ENCODE results near the gene TSPAN14. TPM values are rescaled to one million over a fixed set of nuclear protein-coding genes. Genes with fewer than 3 reads are reported as not detected.

Gene TSPAN14
- total RNA-seq, 1 experiment from 2014 or later = 116 TPM

DNA sequence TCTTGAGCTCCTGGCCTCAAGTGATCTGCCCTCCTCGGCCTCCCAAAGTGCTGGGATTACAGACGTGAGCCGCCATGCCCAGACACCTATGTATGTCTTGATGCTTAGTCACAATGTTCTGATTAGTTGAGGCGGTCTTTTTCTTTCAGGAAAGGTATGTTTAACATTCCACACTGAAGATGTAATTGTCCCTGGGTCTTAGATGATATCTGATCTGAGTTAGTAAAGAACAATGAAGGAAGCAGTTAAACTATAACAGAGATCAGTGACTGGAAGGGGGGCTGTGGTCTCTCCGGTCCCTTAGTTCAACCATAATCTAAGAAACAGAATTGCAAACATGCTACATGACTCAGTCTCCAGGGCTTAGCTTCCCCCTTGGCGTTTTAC lies 52.1 kb downstream of the TSPAN14 start:
- CTCF ChIA-PET = interaction anchor here (0.6 to 5.9 kb wide), 21 partner anchors 15 to 292 kb away, joined by 3 to 122 read pairs (median 4); partner anchors contain the start of genes PRXL2A and TSPAN14
- TF ChIP-seq, protein P1, sequence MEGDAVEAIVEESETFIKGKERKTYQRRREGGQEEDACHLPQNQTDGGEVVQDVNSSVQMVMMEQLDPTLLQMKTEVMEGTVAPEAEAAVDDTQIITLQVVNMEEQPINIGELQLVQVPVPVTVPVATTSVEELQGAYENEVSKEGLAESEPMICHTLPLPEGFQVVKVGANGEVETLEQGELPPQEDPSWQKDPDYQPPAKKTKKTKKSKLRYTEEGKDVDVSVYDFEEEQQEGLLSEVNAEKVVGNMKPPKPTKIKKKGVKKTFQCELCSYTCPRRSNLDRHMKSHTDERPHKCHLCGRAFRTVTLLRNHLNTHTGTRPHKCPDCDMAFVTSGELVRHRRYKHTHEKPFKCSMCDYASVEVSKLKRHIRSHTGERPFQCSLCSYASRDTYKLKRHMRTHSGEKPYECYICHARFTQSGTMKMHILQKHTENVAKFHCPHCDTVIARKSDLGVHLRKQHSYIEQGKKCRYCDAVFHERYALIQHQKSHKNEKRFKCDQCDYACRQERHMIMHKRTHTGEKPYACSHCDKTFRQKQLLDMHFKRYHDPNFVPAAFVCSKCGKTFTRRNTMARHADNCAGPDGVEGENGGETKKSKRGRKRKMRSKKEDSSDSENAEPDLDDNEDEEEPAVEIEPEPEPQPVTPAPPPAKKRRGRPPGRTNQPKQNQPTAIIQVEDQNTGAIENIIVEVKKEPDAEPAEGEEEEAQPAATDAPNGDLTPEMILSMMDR (IDR thresholded peaks at IDR 0.05; ENCODE audit: unreplicated experiment) = no peak
- H3K27me3 Mint-ChIP-seq (ENCODE audit: unreplicated experiment) = no peaks in the 10 kb centered on the region
- no peaks in the 10 kb centered on the region for H3K9me3 Mint-ChIP-seq (ENCODE audit: low read depth, unreplicated experiment)
- peak overlapping the region; percentile 90 for H3K27ac Mint-ChIP-seq (ENCODE audit: unreplicated experiment)
- peak overlapping the region; percentile 25 for H3K4me3 Mint-ChIP-seq (ENCODE audit: low read depth, unreplicated experiment)
- BruUV-seq (replicated peaks) = no TSS peak
- DNase-seq = peak; percentile 60
- peaks cover 99% of the 10 kb centered on the region for H3K4me1 Mint-ChIP-seq (ENCODE audit: low read depth, unreplicated experiment)
- intact Hi-C loops (cut with micrococcal nuclease; ENCODE audit: unreplicated experiment) = loop anchor here (2.0 to 5.0 kb wide), 2 partner anchors 45 to 124 kb away; no protein-coding TSS in a partner anchor
- H3K36me3 Mint-ChIP-seq (ENCODE audit: insufficient read depth, unreplicated experiment) = peaks cover 61% of the 10 kb centered on the region

DNA sequence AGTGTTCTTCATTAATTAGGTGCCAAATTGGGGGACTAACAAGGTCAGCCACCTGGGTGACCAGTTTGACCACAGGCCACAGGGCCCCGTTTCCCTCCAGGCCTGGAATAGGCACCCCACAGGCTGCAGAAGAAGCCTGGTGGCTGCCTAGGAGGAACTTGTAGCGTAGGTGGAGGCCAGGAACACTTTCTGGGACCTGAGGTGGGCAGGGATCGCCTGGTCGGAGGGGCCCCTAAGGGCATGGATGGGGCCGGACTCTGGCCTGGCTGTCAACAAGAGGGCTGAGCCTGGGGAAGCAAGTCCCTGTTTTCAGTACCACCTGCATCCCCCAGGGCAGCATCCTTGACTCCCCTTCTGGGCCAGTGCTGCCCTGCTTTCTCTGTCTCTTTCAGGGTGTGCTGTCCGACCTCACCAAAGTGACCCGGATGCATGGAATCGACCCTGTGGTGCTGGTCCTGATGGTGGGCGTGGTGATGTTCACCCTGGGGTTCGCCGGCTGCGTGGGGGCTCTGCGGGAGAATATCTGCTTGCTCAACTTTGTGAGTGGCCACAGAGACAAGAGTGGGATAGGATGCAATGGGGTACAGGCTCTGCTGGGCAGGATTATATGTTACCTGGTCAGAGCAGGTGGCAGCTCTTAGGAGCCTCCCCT lies 52.9 kb downstream of the TSPAN14 start:
- H3K4me1 Mint-ChIP-seq (ENCODE audit: low read depth, unreplicated experiment) = peaks cover 99% of the 10 kb centered on the region
- CTCF ChIA-PET = interaction anchor here (0.6 to 5.9 kb wide), 7 partner anchors 35 to 291 kb away, joined by 3 to 122 read pairs (median 8); partner anchors contain the start of gene TSPAN14
- H3K27ac Mint-ChIP-seq (ENCODE audit: unreplicated experiment) = peak overlapping the region; percentile 90
- H3K27me3 Mint-ChIP-seq (ENCODE audit: unreplicated experiment) = no peaks in the 10 kb centered on the region
- TF ChIP-seq, protein P1 (IDR thresholded peaks at IDR 0.05; ENCODE audit: unreplicated experiment) = no peak
- no peak overlapping the region for H3K4me3 Mint-ChIP-seq (ENCODE audit: low read depth, unreplicated experiment)
- BruUV-seq (replicated peaks) = no TSS peak
- intact Hi-C loops (cut with micrococcal nuclease; ENCODE audit: unreplicated experiment) = loop anchor here (2.0 to 5.0 kb wide), 2 partner anchors 46 to 125 kb away; no protein-coding TSS in a partner anchor
- peaks cover 67% of the 10 kb centered on the region for H3K36me3 Mint-ChIP-seq (ENCODE audit: insufficient read depth, unreplicated experiment)
- no peaks in the 10 kb centered on the region for H3K9me3 Mint-ChIP-seq (ENCODE audit: low read depth, unreplicated experiment)
- no peak for DNase-seq

DNA sequence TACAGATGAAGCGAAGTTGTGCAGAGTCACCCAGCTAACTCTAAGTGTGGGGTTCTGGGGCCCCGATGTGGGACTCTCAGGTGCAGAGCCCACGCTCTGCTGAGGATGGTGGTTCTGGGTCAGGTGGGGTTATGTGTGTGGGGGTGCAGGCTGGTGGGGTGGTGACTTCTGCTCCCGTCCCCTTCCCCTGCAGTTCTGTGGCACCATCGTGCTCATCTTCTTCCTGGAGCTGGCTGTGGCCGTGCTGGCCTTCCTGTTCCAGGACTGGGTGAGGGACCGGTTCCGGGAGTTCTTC lies 54.9 kb downstream of the TSPAN14 start:
- DNase-seq = no peak
- CTCF ChIA-PET = interaction anchor here (0.8 to 1.8 kb wide), 5 partner anchors 10 to 65 kb away, joined by 3 to 13 read pairs (median 4); no protein-coding TSS in a partner anchor
- Mint-ChIP-seq H3K36me3 (ENCODE audit: insufficient read depth, unreplicated experiment) (peaks cover 74% of the 10 kb centered on the region), H3K4me3 (ENCODE audit: low read depth, unreplicated experiment) (peak overlapping the region; percentile 44), H3K27me3 (ENCODE audit: unreplicated experiment) (no peaks in the 10 kb centered on the region), H3K27ac (ENCODE audit: unreplicated experiment) (peak overlapping the region; percentile 82), H3K4me1 (ENCODE audit: low read depth, unreplicated experiment) (peaks cover 86% of the 10 kb centered on the region), H3K9me3 (ENCODE audit: low read depth, unreplicated experiment) (no peaks in the 10 kb centered on the region)
- TF ChIP-seq, protein P1 (IDR thresholded peaks at IDR 0.05; ENCODE audit: unreplicated experiment) = no peak
- intact Hi-C loops (cut with micrococcal nuclease; ENCODE audit: unreplicated experiment) = loop anchor here (1.0 to 5.0 kb wide), 2 partner anchors 16 to 127 kb away; no protein-coding TSS in a partner anchor
- no TSS peak for BruUV-seq (replicated peaks)

DNA sequence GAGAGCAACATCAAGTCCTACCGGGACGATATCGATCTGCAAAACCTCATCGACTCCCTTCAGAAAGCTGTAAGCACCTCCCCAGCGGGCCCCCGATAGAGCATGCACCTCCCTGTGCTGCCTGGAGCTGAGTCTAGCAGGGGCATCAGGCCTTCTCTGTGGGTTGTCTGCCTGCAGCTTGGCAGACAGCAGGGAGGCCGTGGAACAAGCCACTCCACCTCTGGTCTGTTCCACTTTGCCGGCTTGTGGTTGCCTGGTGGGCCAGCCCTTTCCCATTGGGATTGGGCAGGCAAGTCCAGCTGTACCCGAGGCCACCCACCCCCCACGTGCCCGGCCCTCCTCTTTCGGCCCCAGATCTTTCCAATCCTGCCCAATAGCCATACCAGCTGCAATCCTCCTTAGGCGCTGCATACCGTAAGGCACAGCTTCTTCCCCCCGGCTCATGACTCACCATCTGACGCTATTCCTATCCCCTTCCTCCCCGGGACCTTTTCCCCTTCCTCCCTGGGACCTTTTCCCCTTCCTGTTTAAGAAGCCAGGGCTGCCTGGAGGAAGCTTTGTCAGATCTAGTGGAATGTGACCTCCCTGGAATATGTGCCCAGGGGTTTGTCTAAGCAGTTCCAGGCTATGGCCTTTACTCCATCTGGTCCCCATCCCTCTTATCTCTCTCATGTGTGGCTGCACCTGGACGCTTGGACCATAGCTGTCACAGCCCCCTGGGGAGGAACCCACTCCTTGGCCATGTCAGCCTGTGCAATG lies 55.5 kb downstream of the TSPAN14 start:
- peaks cover 74% of the 10 kb centered on the region for H3K36me3 Mint-ChIP-seq (ENCODE audit: insufficient read depth, unreplicated experiment)
- intact Hi-C loops (cut with micrococcal nuclease; ENCODE audit: unreplicated experiment) = loop anchor here (1.0 to 5.0 kb wide), 2 partner anchors 16 to 127 kb away; no protein-coding TSS in a partner anchor
- H3K4me3 Mint-ChIP-seq (ENCODE audit: low read depth, unreplicated experiment) = peak overlapping the region; percentile 44
- H3K27ac Mint-ChIP-seq (ENCODE audit: unreplicated experiment) = peak overlapping the region; percentile 82
- BruUV-seq (replicated peaks) = no TSS peak
- no peaks in the 10 kb centered on the region for H3K9me3 Mint-ChIP-seq (ENCODE audit: low read depth, unreplicated experiment)
- no peaks in the 10 kb centered on the region for H3K27me3 Mint-ChIP-seq (ENCODE audit: unreplicated experiment)
- CTCF ChIA-PET = interaction anchor here (0.7 to 1.8 kb wide), 5 partner anchors 11 to 65 kb away, joined by 3 to 13 read pairs (median 4); no protein-coding TSS in a partner anchor
- peaks cover 80% of the 10 kb centered on the region for H3K4me1 Mint-ChIP-seq (ENCODE audit: low read depth, unreplicated experiment)
- peak; percentile 78 for DNase-seq
- TF ChIP-seq, protein P1 (IDR thresholded peaks at IDR 0.05; ENCODE audit: unreplicated experiment) = no peak
